Central memory CD4-positive, alpha-beta T cell (primary cell): ENCODE measurements around the gene GNL3.

ENCODE experiments used
- DNase-seq: peaks from one replicate; pipeline ENCODE4 v3.0.0; 2022

Gene GNL3

GRCh38 chr3:52689151-52689550 lies 3.3 kb downstream of the GNL3 start:
- DNase-seq = no peak

DNA sequence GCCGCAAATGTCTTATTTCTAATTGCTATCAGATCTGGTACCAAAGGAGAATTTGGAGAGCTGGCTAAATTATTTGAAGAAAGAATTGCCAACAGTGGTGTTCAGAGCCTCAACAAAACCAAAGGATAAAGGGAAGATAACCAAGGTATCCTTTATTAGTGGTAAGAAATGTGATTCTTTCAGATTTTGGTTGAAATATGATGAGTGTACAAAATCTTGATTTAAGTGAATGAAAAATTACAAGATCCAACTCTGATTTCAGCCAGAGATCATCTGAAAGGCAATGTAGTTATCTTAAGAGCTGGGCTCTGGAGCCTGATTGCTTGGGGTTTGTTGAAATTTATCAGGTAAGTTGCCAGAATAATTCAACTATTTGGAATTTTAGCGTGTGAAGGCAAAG lies 4.7 kb downstream of the GNL3 start:
- no peak for DNase-seq

GRCh38 chr3:52693071-52693470 lies 7.2 kb downstream of the GNL3 start:
- no peak for DNase-seq

GRCh38 chr3:52694528-52695189 lies 8.8 kb downstream of the GNL3 start:
- DNase-seq = no peak

GRCh38 chr3:52695798-52696671 lies 10.2 kb downstream of the GNL3 start:
- DNase-seq = no peak

- DNase-seq = no peak
Observed at GRCh38 chr3:52696830-52697631, 11.2 kb downstream of the GNL3 start.

- DNase-seq = no peak
Observed at GRCh38 chr3:52697632-52697965, 11.8 kb downstream of the GNL3 start.

DNA sequence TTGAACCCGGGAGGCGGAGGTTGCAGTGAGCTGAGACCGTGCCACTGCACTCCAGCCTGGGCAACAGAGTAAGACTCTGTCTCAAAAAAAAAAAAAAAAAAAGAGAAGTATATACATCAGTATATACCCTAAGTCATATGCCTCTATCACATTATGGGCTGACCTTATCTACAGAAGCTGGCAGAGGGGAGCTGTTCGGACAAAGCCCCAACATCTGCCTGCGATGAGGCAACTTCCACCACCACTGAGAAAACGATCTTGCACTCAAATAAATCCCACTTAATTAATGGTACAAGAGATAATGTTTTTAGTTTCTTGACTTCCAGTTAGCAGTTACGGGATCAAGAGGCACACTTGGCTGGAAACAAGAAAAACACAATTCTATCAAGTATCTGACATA lies 17.5 kb downstream of the GNL3 start:
- DNase-seq = no peak

- no peak for DNase-seq
Observed at GRCh38 chr3:52704611-52705437, 19.0 kb downstream of the GNL3 start.

GRCh38 chr3:52705438-52705687 lies 19.5 kb downstream of the GNL3 start:
- DNase-seq = no peak

- peak; percentile 87 for DNase-seq
Observed at GRCh38 chr3:52705688-52706686, 20.2 kb downstream of the GNL3 start, which contains the start of the genes GLT8D1 and SPCS1. TSS of gene GLT8D1 (minus strand) at chr3:52705791. CDS start at chr3:52700460, 5,331 bp downstream. TSS of gene SPCS1 (plus strand) at chr3:52706106. CDS start at chr3:52706247, 141 bp downstream.

GRCh38 chr3:52707585-52707984 lies 21.8 kb downstream of the GNL3 start:
- DNase-seq = no peak

DNA sequence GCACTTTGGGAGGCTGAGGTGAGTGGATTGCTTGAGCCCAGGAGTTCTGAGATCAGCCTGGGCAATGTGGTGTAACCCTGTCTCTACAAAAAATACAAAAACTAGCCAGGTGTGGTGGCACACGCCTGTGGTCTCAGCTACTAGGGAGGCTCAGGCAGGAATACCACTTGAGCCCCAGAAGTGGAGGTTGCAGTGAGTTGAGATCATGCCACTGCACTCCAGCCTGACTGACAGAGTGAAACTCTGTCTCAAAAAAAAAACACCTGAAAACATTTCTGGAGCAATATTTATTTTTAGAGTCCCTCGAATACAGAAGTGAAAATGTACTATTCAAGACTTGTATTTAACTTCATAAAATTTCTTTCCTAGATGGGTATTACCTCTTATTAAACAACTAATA lies 24.7 kb downstream of the GNL3 start:
- no peak for DNase-seq

- no peak for DNase-seq
Observed at GRCh38 chr3:52712291-52713212, 26.7 kb downstream of the GNL3 start.

GRCh38 chr3:52714335-52715302 lies 28.8 kb downstream of the GNL3 start:
- no peak for DNase-seq

DNA sequence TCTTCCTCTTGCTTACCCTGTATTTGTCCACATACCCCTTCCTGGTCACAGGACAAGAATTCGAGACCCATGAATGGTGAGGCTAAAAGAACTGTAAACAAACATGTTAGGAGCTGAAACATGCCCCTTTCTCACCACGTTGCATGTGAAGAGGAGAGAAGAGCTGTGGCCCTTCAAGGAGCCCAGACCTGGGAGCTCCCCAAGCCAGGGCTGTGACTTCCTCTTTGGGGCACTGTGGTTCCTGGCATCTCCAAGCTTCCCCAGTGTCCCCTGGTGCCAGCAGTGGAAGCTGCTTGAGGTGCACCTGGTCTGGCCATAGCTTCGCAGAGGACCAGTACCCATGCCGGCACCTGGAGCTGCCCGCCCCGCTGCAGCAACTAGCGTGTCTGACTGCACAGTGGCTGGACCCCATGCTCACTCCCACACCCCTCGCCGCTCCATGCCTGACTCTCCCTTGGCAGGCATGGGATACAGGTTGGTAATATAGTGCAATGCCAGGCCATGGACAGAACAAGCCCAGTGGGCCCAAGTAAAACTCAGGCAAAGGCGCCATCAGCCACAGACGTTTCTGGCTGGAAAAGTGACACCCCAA lies 30.0 kb downstream of the GNL3 start:
- DNase-seq = no peak

DNA sequence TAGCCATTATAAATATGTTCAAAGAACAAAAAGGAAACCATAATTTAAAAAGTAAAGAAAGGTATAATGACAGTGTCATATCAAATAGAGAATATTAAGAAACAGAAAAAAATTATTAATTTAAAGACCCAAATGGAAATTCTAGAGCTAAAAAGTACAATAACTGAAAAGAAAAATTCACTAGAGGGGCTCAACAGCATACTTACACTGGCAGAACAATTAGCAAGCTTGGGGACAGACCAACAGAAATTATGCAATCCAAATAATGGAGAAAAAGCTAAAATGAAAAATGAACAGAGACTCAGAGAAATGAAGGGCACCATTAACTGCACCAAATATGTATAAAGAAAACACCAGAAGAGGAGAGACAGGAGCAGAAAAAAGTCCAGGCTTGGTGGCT lies 33.8 kb downstream of the GNL3 start:
- DNase-seq = no peak

DNA sequence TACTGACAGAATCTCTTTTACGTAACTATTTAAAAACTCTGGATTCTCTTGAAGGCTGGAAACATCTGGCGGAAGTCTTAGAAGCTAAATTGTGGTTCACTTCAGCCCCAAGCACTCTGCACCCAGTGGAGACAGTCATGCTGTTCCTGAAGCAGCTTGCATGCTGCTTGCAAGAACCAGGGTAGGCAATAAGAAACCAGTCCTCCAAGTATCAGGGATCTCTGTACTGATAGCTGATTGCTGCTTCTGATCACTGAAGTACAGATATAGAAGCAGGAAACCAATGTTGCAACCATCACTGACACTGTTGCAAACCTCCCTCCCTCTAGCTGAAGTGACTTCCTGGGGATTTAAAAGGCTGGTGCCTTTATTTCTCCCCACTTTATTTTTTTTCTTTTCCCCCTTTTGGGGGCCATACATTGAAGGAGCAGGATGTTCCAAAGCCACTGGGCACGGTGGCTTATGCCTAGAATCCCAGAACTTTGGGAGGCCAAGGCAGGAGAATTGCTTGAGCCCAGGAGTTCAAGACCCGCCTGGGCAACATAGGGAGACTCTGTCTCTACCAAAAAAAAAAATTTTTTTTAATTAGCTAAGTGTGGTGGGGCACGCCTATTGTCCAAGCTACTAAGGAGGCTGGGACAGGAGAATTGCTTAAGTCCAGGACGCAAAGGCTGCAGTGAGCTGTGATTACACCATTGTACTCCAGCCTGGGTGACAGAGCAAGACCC lies 35.3 kb downstream of the GNL3 start:
- DNase-seq = peak; percentile 29
